Measurements from ENCODE around the gene AKAP6.

AKAP6 gene

DNA sequence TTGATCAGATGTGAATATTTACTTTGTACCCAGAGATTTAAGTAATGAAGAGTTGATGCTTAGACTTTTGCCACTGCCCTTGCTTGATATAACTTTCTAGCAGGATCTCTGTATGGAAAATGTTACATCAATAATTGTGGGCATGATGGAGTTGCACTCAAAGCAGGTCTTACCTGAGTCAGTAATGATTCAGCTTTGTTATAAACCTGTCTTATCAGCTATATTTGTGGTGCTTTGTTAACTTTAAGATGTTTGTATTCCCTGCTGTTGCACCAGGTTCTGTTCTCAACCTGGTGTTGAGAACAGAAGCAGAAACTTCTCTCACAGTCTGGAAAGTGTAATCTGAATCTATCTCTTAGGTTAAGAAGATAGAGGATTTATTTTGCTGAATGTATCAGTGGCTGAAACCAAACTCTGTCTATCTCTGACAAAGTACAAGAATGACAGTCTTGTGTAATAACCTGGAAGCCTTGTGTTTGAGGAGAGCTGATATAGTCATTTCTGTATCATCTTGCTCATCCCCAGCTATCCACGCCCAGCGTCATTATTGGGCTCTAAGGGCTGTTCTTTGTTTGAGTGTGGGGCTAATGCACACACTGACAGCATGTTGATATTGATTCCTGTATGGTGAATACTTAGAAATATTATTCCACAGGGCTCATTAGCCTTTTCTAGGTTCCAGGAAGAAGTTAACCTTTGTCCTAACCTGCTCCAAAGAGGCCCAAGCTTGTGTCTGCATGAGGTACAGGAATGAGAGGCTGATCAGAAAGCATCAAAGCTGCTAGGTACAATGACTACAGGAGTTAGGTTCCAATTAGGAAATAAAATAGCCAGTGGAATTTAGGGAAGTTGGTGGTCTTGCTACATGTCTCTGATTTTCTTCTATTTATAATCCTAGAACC, 3.6 kb downstream of the AKAP6 start:
- DNase-seq (ENCODE audit: low spot score) (no peak), FAIRE-seq (no peak)

DNA sequence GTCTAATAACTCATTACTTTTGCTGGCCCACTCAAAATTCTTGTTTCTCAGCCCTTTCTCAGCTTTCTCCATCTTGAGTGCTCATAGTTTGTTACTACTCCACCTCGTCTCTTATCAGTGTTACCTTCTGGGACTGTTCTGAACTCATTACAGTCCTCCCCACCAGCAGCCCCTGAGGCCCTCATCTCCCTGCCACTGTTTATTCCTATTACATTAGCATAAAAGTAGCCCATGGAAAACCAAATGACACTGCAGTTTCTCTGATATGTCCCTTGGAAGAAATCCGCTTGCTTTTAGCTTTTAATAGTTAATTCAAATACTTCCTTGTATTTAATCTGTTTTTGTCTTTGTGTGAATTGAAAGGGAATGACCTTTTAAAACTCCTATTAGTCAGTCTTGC, 7.6 kb downstream of the AKAP6 start:
- FAIRE-seq (no peak), DNase-seq (ENCODE audit: low spot score) (no peak)

DNA sequence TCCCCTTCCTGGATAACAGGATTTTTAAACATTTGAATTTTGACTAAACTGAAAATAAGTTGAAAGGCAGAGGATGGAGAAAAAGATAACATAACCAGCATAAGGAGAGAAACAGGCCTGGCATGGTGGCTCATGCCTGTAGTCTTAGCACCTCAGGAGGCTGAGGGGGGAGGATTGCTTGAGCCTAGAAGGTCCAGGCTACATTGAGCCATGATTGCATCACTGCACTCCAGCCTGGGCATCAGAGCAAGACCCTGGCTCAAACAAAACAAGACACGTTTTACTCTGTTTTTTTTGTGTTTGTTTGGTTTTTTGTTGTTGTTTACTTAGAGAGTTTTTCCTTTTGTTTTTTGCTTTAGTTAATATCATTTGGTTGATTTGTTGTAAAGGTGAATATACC, 8.7 kb downstream of the AKAP6 start:
- DNase-seq (ENCODE audit: low spot score) (no peak), FAIRE-seq (no peak)

DNA sequence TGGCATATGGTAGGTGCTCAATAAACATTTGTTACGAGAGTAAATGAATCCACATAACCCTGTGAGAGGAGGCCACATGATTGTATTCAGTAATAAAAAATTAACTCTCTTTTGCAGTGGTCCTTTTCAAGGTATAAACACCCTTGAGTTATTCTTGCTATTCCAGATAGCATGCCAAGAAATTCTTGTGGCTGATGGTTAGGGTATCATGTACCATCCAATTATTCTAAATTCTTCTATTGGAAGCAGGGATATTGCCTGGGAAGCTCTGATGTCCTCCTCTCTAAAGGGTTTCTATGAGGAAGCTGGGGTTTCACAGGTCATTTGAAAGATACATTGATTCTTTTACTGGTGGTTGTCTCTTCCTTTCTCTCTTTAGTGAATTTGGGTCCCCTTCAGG, 10.1 kb downstream of the AKAP6 start:
- FAIRE-seq (no peak), DNase-seq (ENCODE audit: low spot score) (no peak)

- DNase-seq (ENCODE audit: low spot score) (no peak), FAIRE-seq (no peak)
These were observed 13.1 kb downstream of the AKAP6 start for GRCh38 chr14:32341947-32342846.

- FAIRE-seq (no peak), DNase-seq (ENCODE audit: low spot score) (no peak)
These were observed 13.7 kb downstream of the AKAP6 start for GRCh38 chr14:32342847-32343194.

DNA sequence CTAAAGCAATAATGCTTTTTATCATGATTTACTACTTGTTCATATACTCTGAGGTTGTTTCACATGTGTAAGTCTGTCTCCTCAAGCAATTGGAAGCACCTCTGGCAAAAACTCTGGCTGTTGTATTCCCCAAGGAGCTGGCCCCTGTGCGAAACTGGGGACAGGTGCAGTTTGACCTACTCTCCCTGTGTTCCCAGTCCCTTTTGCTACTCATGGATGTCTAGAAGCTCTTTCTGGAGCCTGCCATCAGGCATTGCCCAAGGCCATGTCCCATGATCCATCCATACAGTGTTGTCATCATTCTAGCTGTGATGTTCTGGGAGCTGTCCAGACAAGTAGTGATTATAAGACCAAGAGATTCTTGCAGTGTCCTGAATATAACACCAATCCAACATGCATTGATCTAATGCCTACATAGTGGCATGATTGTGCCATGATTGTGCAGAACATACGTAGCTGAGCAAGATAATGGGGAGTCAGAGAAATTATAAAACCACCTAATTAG, 14.9 kb downstream of the AKAP6 start:
- no peak for DNase-seq (ENCODE audit: low spot score)
- no peak for FAIRE-seq

- FAIRE-seq (no peak), DNase-seq (ENCODE audit: low spot score) (no peak)
These were observed 16.3 kb downstream of the AKAP6 start for GRCh38 chr14:32345311-32345791.

DNA sequence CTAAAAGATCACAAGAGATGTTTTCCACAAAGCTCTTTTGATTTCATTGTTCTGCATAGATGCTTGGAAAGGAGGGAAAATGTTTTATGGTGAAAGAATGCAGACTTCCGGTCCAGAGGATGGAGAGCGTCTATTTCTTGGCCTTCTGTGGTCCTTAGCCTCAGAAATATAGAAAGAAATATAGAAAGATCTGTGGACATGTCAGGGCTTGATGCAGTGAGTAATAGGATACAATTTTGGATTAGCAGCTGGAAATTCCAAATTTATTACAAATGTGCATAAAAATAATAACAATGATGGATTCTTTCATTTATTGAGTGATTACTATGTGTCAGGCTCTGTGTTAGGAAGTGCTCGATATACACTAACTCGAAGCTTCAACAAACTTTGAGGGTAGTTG, 20.2 kb downstream of the AKAP6 start:
- no peak for FAIRE-seq
- no peak for DNase-seq (ENCODE audit: low spot score)

GRCh38 chr14:32350020-32350419, 20.9 kb downstream of the AKAP6 start:
- FAIRE-seq, result no peak

GRCh38 chr14:32352631-32353030, 23.5 kb downstream of the AKAP6 start:
- DNase-seq (ENCODE audit: low spot score), result no peak

More at GRCh38 chr14:32350020-32350419, 20.9 kb downstream of the AKAP6 start:
- no peak for DNase-seq (ENCODE audit: low spot score)

DNA sequence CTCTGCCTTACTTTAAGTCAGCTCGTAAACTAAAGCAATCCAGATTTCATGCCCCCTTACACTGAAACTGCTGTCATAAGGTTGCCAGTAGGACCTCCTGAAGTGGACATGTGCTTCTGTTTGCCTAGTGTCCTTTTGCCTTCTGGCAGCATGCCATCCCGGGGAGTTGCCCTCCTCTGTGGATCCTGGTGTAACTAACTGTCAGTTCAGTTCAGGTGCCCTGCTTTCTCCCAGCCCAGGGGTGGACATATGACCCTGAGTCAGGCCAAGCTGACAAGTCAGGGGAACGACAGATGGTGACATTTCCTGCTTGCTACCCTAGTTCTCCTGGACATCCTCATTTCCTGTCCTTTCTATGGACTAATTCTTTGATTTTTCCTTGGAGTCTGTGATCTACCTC, 25.6 kb downstream of the AKAP6 start:
- FAIRE-seq, result no peak
- DNase-seq (ENCODE audit: low spot score), result no peak

More at GRCh38 chr14:32352631-32353030, 23.5 kb downstream of the AKAP6 start:
- no peak for FAIRE-seq

DNA sequence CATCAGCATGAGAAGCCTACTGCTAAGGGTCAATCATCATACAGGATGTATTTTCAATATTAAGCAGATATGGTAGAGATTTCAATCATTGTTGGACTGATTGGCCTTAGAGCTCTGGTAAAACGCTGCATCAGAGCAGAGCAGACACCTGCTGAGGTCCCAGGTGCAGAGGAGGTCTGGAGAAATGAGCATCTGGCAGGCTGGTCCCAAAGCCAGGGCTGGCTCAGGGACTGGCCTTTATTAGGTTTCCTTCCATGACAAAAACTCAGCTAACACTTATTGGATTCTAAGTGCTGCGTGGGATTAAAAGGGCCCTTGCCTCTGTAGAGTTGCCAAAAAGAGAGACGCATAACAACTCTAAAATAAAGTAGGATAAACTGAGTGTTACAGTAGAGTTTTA, 29.7 kb downstream of the AKAP6 start:
- FAIRE-seq (no peak), DNase-seq (ENCODE audit: low spot score) (no peak)

GRCh38 chr14:32361674-32362073, 32.6 kb downstream of the AKAP6 start:
- DNase-seq (ENCODE audit: low spot score) (no peak), FAIRE-seq (no peak)

DNA sequence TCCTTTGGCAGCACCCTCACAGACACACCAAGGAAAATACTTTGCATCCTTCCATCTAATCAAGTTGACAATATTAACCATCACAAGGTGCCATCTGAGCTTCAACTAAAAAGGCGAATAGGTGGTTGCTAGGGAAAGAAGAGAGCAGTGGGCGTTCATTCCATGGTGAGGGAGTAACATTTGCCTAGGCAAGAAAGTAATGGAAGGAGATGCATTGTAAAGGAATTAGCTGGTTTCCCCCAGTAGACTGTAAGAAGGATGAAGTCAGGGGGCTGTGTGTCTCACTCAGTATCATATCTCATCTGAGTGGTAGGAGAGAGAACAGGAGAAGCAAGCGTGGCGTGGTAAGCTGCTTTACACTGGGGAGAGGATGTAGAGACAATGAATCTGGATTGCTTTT, 34.7 kb downstream of the AKAP6 start:
- DNase-seq (ENCODE audit: low spot score) (no peak), FAIRE-seq (no peak)

DNA sequence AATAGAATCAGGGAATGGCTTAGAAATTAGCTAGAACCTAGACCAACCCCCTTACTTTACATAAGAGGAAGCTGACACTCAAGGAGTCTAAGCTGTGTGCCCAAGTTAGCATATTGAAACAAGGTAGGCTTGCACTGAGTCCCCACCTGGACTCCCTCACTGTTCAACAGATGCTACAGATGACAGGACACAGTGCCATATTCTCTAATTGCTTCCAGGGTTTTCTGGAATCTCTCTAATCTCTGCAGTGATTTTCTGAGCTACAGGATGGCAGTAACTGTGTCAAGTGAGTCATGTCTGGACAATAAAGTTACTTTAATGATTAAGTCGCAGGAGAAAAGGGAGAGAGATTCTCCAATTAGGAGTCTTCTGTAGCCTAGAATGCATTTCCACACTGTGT, 35.8 kb downstream of the AKAP6 start:
- no peak for FAIRE-seq
- DNase-seq (ENCODE audit: low spot score), result no peak

DNA sequence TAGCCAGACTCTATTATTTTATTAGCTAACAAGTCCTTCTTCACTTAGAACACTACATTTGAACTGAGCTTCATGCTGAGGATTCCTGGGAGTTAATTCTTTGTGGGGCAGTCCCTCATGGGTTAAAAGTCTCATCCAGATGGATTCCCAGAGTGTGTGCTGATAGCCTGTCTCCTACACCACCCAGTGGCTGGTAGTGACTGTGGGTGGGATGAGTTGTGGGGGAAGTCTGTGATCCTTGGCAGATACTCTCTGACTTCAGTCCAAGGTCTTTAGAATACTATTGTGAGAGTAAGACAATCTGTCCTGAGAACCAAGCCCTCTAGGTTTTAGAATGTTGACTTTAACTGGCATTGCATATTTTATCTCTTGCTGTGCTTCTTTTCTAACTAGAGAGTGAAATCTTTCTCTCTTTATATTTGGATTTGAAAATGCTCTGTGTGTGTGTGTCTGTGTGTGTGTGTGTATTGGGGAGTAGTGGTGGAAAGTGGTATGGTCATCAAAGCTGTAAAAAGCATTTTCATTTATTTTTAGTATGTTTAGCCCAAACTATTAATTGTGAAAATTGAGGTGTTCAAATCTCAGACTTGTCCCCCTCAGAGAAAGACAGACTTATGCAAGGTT, 37.3 kb downstream of the AKAP6 start:
- FAIRE-seq (no peak), DNase-seq (ENCODE audit: low spot score) (no peak)

- no peak for FAIRE-seq
- DNase-seq (ENCODE audit: low spot score), result no peak
These were observed 37.9 kb downstream of the AKAP6 start for GRCh38 chr14:32366986-32367385.

GRCh38 chr14:32367516-32367915, 38.4 kb downstream of the AKAP6 start:
- DNase-seq (ENCODE audit: low spot score), result no peak
- no peak for FAIRE-seq

DNA sequence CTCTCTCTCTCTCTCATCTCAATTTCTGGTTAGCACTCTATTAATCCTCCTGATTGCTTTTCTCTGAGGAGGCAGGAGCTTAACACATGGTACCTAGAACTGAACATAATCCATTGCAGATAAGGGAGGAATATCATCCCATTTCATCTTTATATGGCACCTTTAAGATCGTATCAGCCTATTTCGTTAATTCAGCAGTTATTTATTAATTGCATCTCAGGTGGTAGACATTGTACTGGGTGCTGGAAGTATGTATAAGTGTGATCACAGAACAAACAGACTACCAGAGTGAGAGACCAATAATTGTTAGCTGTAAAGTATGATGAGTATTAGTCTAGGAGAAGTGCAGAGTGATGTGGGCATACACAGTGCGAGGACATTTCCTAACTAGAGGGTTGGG, 39.0 kb downstream of the AKAP6 start:
- DNase-seq (ENCODE audit: low spot score), result no peak
- no peak for FAIRE-seq

DNA sequence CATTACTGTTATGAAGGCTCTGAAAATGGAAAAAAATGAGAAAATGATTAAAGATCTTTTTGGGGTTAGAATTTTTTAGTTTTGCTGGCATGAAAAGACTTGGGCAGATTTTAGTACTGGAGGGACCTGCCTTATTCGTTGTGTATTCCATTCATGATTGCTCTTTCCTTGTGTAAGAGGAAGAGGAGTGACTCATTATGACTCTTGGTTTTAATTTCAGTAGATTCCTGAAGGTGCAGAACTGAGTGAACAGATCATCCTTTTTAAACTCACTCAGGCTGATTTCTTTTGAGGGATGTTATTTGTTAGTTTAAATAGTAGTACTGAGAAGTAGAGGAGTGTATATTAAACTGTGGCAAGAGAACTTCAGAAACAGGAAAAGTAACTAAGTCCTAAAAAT, 41.6 kb downstream of the AKAP6 start:
- DNase-seq (ENCODE audit: low spot score) (peak; percentile 42), FAIRE-seq (peak; percentile 83)

DNA sequence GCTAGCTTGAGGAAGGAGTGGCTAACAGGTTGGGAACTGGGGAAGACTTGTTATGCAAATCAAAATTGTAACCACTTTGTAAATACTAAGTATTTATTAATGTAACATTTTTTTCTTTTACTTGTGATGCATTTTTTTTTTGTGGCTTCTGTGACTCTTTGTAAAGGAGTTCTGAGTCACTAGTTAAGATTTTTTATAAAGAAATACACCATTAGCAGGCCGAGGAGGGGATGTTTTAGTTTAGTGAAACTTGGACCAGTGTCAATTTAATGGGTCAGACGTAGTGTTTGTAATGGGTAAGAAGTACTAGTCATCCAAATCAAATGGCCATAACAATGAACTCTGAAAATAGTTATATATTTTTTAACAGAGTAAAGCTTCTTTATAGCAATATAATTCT, 43.1 kb downstream of the AKAP6 start:
- DNase-seq (ENCODE audit: low spot score), result peak; percentile 32

More for the DNA sequence above, 43.1 kb downstream of the AKAP6 start:
- peak; percentile 77 for FAIRE-seq

All from RCC 7860 (cell line).